Nephron (organoid): Measurements from ENCODE around the gene RYR1.

ENCODE experiments used
- H3K27ac Mint-ChIP-seq, 3 experiments: 2 replicates each; pipeline ENCODE4 v1.8.0; 2020; ENCODE audit warnings: mixed read lengths in 3 of 3, mild to moderate bottlenecking in 2 of 3, moderate library complexity in 1 of 3
- H3K27me3 Mint-ChIP-seq: 2 replicates; pipeline ENCODE4 v1.8.0; 2021; ENCODE audit warnings: low read depth, mild to moderate bottlenecking, moderate library complexity, mixed read lengths
- H3K36me3 Mint-ChIP-seq: 2 replicates; pipeline ENCODE4 v1.8.0; 2020; ENCODE audit warnings: low read depth, mixed read lengths
- H3K4me1 Mint-ChIP-seq: 2 replicates; pipeline ENCODE4 v1.8.0; 2020; ENCODE audit warnings: mixed read lengths
- H3K4me3 Mint-ChIP-seq, 3 experiments: 2 replicates each; pipeline ENCODE4 v1.8.0; 2020; ENCODE audit warnings: mild to moderate bottlenecking in 3 of 3, mixed read lengths in 3 of 3, moderate library complexity in 2 of 3
- H3K9me3 Mint-ChIP-seq: 2 replicates; pipeline ENCODE4 v1.8.0; 2020; ENCODE audit warnings: mixed read lengths
- CTCF ChIP-seq, 3 experiments: fragments of 200-600 bp; sonication (generic); IDR thresholded peaks; one replicate each; pipeline ENCODE4 v1.5.0; 2021; ENCODE audit warnings: antibody characterized with exemption in 3 of 3; ENCODE audit not compliant: unreplicated experiment in 3 of 3

RYR1 gene

GRCh38 chr19:38561658-38562057 is 128.2 kb downstream of the RYR1 start:
- Mint-ChIP-seq H3K27ac (no peak overlapping the region), H3K27me3 (no peaks in the 10 kb centered on the region), H3K4me3 (no peak overlapping the region), H3K4me1 (no peaks in the 10 kb centered on the region), H3K36me3 (no peaks in the 10 kb centered on the region), H3K9me3 (no peaks in the 10 kb centered on the region)
- TF ChIP-seq CTCF (IDR thresholded peaks at IDR 0.05; ENCODE audit: unreplicated experiment in 3 of 3) = no peak

- H3K9me3 Mint-ChIP-seq = no peaks in the 10 kb centered on the region
- no peak for TF ChIP-seq CTCF (IDR thresholded peaks at IDR 0.05; ENCODE audit: unreplicated experiment in 3 of 3)
- no peak overlapping the region for H3K27ac Mint-ChIP-seq
- H3K27me3 Mint-ChIP-seq = no peaks in the 10 kb centered on the region
- H3K4me3 Mint-ChIP-seq = no peak overlapping the region
- no peaks in the 10 kb centered on the region for H3K4me1 Mint-ChIP-seq
- H3K36me3 Mint-ChIP-seq = no peaks in the 10 kb centered on the region
Measured at GRCh38 chr19:38562096-38562495, 128.6 kb downstream of the RYR1 start.

GRCh38 chr19:38563475-38563874 is 130.0 kb downstream of the RYR1 start:
- Mint-ChIP-seq H3K27me3 (no peaks in the 10 kb centered on the region), H3K4me3 (no peak overlapping the region), H3K4me1 (no peaks in the 10 kb centered on the region), H3K27ac (no peak overlapping the region), H3K36me3 (no peaks in the 10 kb centered on the region), H3K9me3 (no peaks in the 10 kb centered on the region)
- TF ChIP-seq CTCF (IDR thresholded peaks at IDR 0.05; ENCODE audit: unreplicated experiment in 3 of 3) = no peak

GRCh38 chr19:38564981-38565690 is 131.6 kb downstream of the RYR1 start:
- H3K4me3 Mint-ChIP-seq = no peak overlapping the region
- H3K9me3 Mint-ChIP-seq = no peaks in the 10 kb centered on the region
- H3K27me3 Mint-ChIP-seq = no peaks in the 10 kb centered on the region
- H3K4me1 Mint-ChIP-seq = no peaks in the 10 kb centered on the region
- no peak for TF ChIP-seq CTCF (IDR thresholded peaks at IDR 0.05; ENCODE audit: unreplicated experiment in 3 of 3)
- no peak overlapping the region for H3K27ac Mint-ChIP-seq
- H3K36me3 Mint-ChIP-seq = no peaks in the 10 kb centered on the region

GRCh38 chr19:38565691-38566105 is 132.2 kb downstream of the RYR1 start:
- Mint-ChIP-seq H3K36me3 (no peaks in the 10 kb centered on the region), H3K9me3 (no peaks in the 10 kb centered on the region), H3K27ac (no peak overlapping the region), H3K4me1 (no peaks in the 10 kb centered on the region), H3K27me3 (no peaks in the 10 kb centered on the region), H3K4me3 (no peak overlapping the region)
- TF ChIP-seq CTCF (IDR thresholded peaks at IDR 0.05; ENCODE audit: unreplicated experiment in 3 of 3) = no peak

- H3K36me3 Mint-ChIP-seq = no peaks in the 10 kb centered on the region
- H3K4me3 Mint-ChIP-seq = no peak overlapping the region
- H3K4me1 Mint-ChIP-seq = no peaks in the 10 kb centered on the region
- H3K27me3 Mint-ChIP-seq = no peaks in the 10 kb centered on the region
- no peak for TF ChIP-seq CTCF (IDR thresholded peaks at IDR 0.05; ENCODE audit: unreplicated experiment in 3 of 3)
- no peak overlapping the region for H3K27ac Mint-ChIP-seq
- no peaks in the 10 kb centered on the region for H3K9me3 Mint-ChIP-seq
Measured at GRCh38 chr19:38569368-38569983, 136.0 kb downstream of the RYR1 start.
